WTC11 (cell line): ENCODE results near the gene BRAF.

Experiments
- ESRRA ChIP-seq: sonication (generic); formaldehyde crosslinking; IDR thresholded peaks from 2 replicates; pipeline ENCODE4 v1.8.1; 2022; ENCODE audit warnings: mild to moderate bottlenecking, missing genetic modification reagents, borderline replicate concordance
- FOXP1 ChIP-seq: sonication (generic); formaldehyde crosslinking; IDR thresholded peaks from 2 replicates; pipeline ENCODE4 v1.8.0; 2022; ENCODE audit warnings: missing genetic modification reagents, mild to moderate bottlenecking, moderate library complexity, borderline replicate concordance
- NFYB ChIP-seq: sonication (generic); formaldehyde crosslinking; conservative IDR thresholded peaks from 2 replicates; pipeline ENCODE4 v1.8.0; 2022; ENCODE audit warnings: low read depth, missing genetic modification reagents
- NR3C1 ChIP-seq: sonication (generic); formaldehyde crosslinking; conservative IDR thresholded peaks from 2 replicates; pipeline ENCODE4 v1.8.1; 2023; ENCODE audit warnings: low read depth, mild to moderate bottlenecking, missing genetic modification reagents
- TF ChIP-seq, protein P1 (sequence below): fragments of 250-450 bp; sonication (Bioruptor Pico); IDR thresholded peaks from 2 replicates; pipeline ENCODE4 v1.9.0; 2021; ENCODE audit warnings: mild to moderate bottlenecking
- TF ChIP-seq, protein P2 (sequence below): sonication (generic); formaldehyde crosslinking; IDR thresholded peaks from 2 replicates; pipeline ENCODE4 v1.8.1; 2023; ENCODE audit warnings: mild to moderate bottlenecking, missing genetic modification reagents, moderate library complexity
- TF ChIP-seq, protein P3 (sequence below): fragments of 200-600 bp; IDR thresholded peaks from 2 replicates; pipeline ENCODE4 v1.8.0; 2022; ENCODE audit warnings: antibody characterized with exemption

DNA sequence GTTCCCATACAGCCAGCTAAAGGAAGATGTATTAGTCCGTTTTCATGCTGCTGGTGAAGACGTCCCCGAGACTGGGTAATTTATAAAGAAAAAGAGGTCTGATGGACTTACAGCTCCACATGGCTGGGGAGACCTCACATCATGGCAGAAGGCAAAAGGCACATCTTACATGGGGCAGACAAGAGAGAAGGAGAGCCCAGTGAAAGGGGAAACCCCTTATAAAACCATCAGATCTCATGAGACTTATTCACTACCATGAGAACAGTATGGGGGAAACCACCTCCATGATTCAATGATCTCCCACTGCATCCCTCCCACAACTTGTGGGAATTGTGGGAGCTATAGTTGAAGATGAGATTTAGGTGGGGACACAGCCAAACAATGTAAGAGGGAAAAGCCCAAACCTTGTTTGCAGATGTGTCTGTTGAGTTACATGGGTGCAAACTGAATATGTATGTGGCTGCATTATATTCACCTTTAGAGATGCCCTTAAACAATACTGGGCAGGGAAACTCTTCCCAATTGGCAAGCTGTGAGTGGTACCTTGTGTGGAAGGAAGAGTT, 13.1 kb upstream of the BRAF start:
- no peak for TF ChIP-seq NFYB
- TF ChIP-seq NR3C1, result no peak
- no peak for TF ChIP-seq FOXP1
- TF ChIP-seq, protein P1, sequence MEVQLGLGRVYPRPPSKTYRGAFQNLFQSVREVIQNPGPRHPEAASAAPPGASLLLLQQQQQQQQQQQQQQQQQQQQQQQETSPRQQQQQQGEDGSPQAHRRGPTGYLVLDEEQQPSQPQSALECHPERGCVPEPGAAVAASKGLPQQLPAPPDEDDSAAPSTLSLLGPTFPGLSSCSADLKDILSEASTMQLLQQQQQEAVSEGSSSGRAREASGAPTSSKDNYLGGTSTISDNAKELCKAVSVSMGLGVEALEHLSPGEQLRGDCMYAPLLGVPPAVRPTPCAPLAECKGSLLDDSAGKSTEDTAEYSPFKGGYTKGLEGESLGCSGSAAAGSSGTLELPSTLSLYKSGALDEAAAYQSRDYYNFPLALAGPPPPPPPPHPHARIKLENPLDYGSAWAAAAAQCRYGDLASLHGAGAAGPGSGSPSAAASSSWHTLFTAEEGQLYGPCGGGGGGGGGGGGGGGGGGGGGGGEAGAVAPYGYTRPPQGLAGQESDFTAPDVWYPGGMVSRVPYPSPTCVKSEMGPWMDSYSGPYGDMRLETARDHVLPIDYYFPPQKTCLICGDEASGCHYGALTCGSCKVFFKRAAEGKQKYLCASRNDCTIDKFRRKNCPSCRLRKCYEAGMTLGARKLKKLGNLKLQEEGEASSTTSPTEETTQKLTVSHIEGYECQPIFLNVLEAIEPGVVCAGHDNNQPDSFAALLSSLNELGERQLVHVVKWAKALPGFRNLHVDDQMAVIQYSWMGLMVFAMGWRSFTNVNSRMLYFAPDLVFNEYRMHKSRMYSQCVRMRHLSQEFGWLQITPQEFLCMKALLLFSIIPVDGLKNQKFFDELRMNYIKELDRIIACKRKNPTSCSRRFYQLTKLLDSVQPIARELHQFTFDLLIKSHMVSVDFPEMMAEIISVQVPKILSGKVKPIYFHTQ (CRISPR knock-in tag), result no peak
- TF ChIP-seq, protein P2, sequence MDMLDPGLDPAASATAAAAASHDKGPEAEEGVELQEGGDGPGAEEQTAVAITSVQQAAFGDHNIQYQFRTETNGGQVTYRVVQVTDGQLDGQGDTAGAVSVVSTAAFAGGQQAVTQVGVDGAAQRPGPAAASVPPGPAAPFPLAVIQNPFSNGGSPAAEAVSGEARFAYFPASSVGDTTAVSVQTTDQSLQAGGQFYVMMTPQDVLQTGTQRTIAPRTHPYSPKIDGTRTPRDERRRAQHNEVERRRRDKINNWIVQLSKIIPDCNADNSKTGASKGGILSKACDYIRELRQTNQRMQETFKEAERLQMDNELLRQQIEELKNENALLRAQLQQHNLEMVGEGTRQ (CRISPR knock-in tag), result no peak
- TF ChIP-seq, protein P3, sequence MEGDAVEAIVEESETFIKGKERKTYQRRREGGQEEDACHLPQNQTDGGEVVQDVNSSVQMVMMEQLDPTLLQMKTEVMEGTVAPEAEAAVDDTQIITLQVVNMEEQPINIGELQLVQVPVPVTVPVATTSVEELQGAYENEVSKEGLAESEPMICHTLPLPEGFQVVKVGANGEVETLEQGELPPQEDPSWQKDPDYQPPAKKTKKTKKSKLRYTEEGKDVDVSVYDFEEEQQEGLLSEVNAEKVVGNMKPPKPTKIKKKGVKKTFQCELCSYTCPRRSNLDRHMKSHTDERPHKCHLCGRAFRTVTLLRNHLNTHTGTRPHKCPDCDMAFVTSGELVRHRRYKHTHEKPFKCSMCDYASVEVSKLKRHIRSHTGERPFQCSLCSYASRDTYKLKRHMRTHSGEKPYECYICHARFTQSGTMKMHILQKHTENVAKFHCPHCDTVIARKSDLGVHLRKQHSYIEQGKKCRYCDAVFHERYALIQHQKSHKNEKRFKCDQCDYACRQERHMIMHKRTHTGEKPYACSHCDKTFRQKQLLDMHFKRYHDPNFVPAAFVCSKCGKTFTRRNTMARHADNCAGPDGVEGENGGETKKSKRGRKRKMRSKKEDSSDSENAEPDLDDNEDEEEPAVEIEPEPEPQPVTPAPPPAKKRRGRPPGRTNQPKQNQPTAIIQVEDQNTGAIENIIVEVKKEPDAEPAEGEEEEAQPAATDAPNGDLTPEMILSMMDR, result no peak
- TF ChIP-seq ESRRA (CRISPR knock-in tag), result no peak
